CMK (cell line): ENCODE results near the gene CLCNKB.
"Not testable (repeated sequence)": the region's sequence is repeated elsewhere in the genome, so short reads cannot be mapped to it uniquely, and the experiment has no call there.

Source experiments
- DNase-seq: peaks from one replicate; pipeline ENCODE4 v3.0.0-alpha.2; 2010; ENCODE audit warnings: low read depth

Gene CLCNKB

DNA sequence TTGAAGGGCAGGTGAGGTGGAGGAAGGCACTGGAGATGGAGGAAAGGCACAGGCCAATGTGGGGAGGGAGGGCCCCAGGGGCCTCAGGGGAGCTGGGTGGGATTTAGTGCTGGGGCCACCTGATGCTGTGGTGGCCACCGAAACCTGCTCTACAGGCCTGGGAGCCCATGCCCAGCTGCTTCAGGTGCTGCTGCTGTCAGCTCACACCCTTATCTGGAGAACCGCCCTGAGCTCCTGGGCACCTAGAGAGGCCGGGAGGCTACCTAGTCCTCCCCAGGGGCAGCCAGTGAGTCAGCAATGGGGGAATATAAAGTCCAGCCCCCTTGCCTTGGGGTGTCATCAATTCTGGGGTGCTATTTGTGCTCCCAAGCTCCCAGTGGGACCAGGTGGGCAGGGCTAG is 17.7 kb downstream of the CLCNKB start:
- no peak for DNase-seq

DNA sequence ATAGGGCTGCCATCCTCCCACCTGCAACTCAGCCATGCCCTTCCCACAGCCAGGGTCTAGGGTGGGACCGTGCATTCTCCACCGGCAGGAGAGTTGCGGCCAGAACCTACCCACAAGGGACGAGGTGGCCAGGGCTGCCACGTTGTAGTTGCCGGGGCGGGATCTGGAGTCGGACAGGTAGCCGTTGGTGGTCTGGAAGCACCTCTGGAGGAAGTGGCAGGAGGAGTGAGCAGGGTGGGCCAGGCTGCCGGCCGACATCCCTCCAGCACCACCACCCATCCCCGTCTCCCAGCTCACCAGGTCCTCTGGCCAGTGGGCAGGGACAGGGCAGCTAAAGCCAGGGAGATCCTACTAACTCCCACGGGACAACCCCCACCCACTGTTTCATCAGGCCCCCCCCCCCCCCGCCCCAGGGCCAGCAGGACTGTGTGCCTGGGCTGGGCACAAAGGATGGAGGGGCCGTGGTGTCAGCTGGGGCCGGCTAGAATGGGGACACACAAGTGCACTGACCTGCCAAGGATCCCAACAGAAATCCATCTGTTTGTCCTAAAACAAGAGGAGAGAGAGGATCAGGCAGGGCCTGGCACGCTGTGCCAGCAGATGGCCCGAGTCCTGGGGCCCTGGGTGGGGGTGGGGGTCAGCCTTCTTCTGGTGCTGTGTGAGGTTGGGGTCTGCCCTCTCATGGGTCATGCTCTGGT is 18.6 kb downstream of the CLCNKB start:
- not testable (repeated sequence) for DNase-seq

DNA sequence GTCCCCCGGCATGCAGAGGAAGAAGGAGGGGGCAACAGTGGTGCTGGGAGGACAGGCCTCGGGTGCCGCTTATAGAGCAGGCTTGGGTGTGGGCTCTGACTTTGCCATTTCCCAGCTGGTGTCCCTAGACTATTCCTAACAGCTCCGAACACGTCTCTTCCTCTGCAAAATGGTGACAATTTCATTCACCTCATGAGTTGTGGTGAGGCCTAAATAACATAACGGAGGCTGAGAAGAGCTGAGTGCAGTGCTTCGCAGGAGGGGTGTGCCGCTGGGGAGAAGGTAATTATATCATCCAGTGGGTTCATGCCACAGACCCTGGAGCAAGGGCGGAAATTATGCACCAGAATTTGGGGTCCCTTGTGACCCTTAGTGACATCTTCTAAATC is 19.1 kb downstream of the CLCNKB start:
- DNase-seq = not testable (repeated sequence)

DNA sequence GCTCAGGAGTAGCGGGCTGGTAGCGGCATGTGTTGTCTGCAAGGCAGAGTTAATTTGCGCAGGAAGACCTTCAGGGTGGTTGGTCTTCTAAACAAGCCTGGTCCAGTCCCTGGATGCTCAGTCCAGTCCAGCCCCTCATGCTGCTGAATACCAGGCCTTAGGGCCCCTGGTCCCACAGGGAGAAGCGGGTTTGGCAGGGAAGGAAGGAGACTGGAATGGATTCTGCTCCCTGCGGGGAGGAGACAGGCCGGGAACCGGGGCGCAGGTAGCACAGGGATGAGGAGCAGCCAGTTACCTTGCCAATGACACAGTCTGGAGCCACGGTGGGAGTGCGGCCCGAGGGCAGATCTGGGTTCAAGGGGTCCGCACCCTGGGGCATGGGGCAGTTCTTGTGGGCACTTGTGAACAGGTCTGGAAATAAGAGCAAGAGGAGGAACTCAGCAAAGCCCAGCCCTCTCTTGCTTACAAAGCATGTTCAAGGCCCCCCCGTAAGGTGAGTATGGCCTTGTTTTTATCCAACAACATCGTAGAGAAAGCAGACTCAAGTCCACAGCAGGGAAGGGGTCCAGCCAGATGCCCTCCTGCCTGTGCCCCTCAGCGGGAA is 19.7 kb downstream of the CLCNKB start:
- DNase-seq = no peak

DNA sequence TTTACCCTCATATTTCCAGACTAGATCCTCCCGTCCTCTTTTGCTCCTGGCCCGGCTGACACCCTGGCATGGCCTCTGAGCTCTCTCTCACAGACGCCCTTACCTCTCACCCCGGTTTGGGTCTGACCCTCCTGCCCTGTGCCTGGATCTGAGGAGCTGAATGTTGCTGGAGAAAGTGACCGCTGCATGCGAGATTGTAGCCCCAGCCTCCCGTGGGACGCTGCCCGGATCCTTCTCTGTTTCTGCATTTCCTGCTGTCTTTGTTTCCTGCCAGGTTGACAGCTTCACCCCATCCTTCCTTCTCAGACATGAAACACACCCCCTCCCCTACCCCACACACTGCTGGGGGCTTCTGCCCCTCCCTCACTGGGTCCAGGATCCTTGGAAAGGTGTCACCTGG is 20.3 kb downstream of the CLCNKB start:
- DNase-seq = no peak

DNA sequence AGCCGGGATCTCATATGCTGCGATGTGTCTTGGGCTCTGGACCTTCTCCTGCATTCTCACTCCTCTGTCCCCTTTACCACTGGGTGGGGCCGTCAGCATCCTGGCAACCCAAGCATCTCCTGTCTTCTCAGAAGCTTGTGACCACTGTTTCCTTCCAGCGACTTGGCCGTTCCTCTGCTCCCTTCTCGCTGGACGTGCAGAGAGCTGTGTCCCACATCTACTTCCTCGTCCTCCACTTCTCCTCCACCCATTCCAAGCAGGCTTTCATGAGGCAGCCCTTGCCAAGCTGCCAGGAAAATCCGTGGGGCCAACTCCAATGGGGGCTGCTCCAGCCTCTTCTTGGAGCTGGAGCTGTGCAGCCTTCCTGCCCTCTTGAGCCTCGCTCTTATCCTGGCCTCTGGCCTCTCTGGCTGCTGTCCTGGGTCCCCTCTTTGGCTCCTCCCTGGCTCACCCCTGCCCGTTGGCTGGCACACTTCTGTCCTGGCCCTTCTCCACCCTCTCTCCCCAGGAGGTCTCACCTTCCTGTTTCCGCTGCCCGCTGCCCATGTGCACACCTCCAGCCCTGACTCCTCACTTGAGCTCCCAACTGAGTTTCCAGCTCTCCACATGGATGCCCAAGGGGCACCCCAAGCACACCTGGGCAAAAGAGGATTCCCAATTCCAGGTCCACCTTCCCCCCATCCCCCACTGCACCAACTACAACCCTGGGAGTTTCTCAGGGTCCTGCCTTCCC is 21.1 kb downstream of the CLCNKB start:
- DNase-seq = no peak

DNA sequence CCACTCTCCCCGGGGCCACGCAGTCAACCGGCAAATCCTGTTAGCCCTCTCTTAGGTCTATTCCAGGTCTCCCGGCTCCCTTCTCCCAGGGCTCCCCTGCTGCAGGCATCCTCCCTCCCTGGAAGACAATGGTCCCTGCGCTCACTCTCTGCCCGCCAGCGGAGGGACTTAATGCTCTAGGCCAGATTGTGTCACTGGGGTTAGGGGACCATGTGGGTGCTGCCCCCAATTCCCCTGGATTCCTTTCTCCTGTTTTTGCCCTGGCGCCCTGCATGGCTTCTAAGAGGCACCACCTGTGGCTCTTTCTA is 21.6 kb downstream of the CLCNKB start:
- no peak for DNase-seq

DNA sequence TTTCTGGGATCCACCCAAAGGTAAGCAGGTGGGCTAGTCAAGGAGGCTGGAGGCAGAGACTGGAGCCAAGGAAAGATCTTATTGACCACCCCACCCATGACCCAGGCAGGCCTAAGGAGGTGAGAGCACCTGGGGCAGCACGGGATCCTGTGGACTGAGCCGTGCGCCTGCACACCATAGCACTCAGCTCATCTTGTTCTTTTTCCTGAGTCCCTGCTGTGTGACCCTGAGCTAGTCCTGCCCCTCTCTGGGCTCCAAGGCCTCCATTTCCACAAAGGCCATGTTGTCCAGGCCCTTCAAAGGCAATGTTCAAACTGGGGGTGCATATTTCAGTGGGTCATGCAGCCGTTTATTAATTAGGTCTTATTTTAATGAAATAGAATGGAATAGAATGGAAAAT is 22.7 kb downstream of the CLCNKB start:
- DNase-seq = no peak

DNA sequence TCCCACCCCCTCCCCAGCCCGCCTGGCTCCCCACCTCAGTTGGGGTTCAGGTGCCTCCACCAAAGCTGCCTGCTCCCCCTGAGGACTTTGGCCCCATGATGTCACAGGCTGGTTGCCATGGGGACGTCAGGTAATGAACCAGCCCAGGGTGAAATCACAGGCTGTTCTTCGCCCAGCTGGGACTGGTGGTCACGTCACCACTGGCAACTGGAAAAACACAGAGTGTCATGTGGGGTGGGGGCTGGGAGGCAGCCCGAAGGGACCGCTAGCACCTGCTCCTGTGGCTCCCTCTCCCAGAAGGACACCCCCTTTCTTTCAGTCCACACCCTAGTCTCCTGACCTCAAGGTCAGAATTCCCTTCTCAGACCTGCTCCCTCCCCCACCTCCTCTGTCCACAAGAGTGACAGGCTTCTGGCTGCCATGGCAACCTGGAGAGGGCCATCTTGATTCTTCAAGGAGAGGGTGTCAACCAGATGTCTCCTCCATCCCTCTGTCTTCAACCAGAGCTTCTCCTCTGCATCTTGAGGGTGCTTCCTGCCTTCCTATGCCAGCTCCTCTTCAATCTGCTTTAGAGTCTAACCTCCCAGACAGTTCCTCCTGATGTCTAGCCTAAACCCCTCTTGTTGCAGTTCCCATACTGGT is 23.7 kb downstream of the CLCNKB start:
- no peak for DNase-seq

DNA sequence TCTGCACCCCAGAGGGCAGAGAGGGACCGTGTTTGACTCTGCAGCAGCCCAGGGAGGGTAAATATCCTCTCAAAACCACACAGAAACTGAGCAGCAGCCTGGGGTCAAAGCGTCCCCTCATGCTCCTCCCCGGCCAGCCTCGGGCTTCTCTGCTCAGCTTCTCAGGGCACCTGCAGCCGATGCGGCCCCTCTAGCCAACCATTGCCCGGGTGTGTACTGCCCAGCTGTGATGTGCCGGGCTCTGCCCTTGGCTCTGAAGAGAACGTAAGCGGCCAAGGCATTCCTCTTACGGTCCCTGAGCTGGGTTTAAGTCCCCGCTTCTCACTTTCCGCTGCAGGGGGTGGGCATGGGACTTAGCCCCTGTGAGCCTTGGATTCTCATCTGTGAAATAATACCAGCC is 24.4 kb downstream of the CLCNKB start:
- no peak for DNase-seq

DNA sequence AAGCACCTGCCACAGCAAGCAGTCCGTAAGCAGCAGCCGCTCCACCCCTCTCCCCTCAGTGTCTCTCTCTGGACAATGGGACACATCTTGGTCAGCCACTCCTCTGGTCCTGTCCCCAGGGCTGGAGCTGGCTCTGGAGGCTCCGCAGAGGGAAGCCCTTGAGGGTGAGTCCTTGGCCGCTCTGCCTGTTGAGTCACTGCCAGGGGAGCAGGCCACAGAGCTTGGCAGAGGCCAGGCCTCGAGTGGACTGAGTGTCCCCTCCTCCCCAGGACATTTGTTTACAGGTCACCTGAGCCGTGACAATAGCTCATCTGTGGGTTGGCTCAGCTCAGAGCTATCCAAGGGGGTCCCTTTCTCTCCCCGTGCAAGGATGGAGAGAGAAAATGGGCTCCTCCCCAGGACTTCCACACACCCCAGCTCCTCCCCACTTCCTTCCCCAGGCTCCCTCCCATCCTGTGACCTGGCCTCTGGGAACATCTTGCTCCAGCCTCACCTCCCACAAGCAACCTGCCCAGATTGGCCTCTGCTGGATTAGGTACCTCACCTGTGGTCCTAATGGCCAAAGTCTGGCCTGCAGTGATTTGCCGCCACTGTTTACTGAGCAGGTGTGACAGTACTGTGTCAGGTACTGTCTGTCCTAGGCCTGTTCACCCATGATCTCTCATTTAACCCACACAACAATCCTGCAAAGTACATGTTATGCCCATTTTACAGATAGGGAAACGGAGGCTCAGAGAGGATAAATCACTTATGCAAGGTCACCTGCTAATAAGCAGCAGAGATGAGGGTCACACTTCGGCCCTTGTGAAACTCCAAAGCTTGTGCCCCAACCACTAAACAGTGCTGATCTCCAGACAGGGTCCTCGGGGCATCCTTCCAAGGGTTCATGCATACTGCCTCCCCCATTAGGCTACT is 25.0 kb downstream of the CLCNKB start:
- DNase-seq = no peak

DNA sequence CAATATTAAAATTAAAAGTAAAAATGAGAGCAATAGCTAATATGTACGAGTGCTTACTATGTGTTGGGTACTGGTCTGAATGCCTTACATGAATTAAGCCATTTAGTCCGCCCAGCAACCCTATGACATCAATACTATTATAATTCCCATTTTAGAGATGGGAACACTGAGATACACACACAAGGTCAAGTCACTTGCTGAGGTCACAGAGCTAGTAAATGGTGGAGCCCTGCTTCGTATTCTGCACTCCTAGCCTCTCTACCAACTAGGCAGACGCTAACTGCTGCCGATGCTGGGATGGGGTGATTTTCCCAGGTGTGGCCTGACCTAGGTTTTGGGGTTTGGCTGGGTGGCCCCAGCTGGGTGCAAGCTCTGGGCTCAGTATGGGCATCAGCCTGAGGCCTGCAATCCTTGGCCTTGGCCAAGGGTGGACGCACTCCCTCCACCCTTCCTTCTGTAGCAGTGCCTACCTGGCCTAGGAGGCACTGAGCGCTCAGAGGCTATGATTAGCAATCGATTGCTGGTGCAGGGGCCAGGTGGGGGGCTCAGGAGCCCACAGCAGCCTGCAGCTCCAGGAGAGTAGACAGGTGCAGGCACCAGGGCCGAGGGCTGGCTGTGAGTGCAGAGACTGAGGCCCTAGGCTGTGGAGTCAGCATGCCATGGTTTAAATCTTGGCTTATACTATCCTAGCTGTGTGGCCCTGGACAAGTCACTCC is 27.2 kb downstream of the CLCNKB start:
- DNase-seq = no peak

DNA sequence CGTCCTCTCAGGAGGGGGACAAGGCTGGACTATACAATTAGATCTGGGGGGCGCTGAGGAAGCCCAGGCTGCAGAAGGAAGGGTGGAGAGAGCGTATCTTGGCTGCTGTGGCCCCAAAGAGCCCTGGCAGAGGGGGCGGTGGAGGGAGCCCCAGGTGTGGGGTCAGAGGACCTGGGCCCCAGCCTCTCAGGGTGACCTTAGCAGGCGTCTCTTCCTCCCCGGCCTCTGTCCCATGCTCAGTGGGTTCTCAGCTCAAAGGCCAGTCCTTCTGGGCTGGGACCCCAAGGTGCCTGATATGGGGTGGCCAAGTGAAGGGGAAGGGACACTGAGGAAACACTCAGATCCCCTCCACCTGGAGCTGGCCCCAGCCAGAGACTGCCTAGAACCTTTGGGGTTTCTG is 28.0 kb downstream of the CLCNKB start:
- DNase-seq = no peak

DNA sequence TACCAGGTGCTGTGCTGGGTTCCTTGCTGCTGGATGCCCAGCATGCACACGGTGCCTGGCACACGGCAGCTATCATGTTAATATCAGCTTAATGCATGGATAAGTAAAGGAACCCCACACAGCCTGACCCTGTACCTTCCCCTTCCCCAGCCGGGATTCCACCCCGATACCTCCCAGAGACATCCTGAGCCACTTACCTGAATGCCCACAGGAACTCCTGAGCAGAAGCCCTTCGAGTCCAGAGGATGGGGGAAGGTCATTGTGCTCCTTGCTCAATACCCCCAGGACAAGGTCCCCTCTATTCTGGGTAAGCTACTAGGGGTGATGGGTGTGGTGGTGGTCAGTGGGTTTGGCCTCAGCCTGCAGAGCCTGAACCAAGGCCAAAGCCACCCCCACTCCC is 28.5 kb downstream of the CLCNKB start:
- no peak for DNase-seq

DNA sequence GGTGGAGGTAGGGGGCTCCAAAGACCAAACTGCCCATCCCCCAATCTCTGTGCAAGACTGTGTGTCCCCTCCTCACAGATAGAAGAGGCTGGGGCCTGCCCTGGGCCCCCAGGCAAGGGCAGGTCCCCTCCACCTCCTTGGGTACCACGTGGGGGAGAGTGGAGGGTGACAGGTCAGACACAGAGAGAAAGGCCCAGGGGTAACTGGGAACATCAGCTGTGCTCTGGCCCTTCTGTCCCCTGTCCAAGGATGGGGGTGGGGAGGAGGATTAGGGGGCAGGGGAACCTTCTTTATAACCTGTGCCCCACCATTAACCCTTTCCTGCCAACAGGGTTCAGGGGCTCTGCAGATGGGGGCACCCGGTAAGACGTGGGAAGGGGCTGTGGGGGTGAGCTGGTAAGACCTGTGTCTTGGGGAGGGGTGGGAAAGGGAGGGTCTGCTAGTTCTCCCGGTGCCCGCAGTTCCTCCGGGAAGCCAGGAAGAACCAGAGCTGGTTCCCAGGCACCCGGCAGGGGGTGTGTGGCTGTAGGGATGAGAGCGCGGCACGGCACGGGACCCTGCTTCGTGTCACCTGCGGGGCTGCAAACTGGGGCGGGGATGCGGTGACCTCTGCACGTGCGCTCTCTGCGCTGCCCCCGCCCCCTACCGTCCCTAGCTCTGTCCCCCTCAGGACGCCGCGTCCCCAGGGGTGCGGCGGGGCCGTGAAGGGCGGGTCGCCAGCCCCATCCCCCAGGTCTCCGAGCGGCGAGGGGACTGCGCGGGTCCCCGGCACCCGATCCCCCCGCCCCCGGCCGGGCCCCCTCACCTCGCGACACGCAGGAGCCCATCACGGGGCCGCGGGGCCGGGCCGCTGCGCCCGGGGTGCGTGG is 29.3 kb downstream of the CLCNKB start:
- DNase-seq = no peak

DNA sequence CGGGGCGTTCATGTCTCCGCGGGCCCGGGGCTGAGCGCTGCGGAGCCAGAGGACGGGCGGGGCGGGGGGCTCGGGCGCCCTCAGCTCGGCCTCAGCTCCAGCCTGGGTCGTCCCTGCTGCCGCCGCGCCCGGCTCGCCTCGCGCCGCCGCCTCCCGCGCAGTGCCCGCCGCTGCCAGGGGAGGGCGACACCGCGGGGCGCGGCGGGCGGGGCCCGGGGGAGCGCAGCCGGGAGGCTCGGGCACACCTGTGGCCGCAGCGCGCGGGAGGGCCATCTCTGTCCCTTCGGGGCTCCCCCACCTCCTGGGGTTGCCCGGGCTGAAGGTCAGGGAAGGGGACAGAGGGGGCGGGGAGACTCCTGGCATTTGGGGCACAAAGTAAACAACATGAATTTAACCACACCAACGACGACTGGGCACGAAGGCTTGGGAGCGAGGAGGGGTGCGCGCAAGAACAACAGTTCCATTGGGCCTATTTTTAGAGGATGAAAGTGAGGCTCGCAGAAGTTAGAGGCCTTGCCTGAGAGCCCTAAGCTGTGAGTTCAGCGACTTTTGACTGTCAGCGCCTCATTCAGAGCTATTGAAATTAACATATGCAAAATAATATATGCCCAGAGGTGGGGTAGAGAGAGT is 30.0 kb downstream of the CLCNKB start, which contains the start of gene FAM131C:
TSS of gene FAM131C (minus strand) at position 162 of the 630 bp plus-strand sequence. CDS start 209 bp downstream, outside the sequence.
- DNase-seq = no peak

DNA sequence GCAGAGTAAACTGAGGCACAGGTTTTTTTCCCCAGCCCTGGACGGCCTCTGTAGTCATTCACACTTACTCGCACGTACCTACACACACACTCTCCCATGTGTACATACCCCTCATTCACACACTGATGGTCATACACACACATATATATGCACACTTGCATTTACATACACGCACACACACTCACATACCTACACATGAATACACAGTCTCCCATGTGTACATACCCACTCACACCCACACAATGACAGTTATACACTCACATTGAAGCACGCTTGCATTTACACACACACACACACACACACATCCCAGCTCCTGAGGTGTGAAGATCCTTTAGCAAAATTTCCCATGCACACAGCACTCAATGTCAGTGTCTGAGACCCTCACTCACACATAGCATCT is 30.6 kb downstream of the CLCNKB start:
- no peak for DNase-seq

DNA sequence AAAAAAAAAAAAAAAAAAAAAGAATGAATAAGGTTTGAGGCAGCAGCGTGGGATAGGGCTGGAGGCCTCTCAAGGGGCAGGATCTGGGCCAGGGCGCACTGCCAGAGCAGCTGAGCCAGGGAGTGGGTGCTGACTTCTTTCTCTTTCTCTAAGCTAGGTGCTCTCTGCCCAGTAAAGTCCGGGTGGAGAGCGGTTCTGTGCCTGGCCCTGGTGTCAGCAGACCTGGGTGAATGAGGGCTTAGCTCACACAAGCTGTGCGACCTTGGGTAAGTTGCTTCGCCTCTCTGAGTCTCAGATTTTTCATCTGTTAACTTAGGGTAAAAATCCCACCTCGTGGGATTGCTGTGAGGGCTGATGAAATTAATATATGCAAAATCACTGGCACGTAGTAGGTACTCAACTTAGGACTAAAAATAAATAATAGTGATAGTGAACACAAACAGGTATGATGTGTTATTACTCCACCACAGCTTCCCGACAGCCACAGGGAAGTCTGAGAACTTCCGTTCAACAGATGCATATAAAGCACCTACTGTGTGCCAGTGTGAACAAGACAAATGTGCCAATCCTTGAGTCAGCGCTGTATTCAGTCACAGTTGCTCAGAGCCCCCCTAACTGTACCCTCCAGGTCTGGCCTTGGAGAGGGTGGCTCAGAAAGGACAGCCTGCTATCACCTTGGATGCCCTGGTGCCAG is 31.9 kb downstream of the CLCNKB start:
- DNase-seq = no peak
